ENCODE measurements around the gene DHRSX.
"Not testable (repeated sequence)": the region's sequence is repeated elsewhere in the genome, so short reads cannot be mapped to it uniquely, and the experiment has no call there.

DHRSX gene

DNA sequence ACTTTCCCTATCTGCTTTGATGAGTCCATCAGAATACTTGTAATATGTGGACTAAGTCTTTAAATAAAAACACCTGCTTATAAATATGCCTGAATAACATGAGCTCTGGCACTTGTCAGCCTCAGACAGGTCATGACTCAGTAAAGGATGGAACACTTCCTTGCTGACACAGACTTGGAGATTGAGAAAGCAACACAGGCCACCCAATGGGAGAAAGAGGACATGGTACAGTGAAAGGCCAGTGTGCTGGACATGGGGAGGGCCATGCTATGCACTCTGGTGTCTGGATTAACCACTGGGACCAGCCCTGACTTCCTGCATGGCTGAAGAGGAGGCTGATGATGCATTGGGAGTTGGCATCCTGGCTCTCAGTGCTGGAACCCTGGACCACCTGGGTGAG, 149.5 kb downstream of the DHRSX start:
- DNase-seq (ENCODE audit: low read depth): no peak

DNA sequence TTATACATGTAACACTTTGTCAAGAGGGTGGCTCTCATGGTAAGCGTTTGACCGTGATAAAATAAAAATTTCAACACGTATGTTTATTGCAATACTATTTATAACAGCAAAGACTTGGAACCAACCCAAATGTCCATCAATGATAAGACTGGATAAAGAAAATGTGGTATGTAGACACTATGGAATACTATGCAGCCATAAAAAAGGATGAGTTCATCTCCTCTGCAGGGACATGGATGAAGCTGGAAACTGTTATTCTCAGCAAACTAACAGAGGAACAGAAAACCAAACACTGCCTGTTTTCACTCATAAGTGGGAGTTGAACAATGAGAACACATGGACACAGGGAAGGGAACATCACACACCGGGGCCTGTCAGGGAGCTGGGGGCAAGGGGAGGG, 150.1 kb downstream of the DHRSX start:
- DNase-seq (ENCODE audit: low read depth): not testable (repeated sequence)

DNA sequence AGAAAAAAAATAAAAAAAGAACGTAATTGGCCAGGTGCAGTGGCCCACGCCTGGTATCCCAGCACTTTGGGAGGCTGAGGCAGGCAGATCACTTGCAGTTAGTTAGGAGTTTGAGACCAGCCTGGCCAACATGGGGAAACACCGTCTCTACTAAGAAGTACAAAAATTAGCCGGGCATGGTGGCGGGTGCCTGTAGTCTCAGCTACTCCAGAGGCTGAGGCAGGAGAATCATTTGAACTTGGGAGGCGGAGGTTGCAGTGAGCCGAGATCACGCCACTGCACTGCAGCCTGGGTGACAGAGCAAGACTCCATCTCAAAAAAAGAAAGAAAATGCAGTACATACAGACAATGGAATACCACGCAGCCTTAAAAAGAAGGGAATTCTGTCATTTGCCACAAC, 150.7 kb downstream of the DHRSX start:
- not testable (repeated sequence) for DNase-seq (ENCODE audit: low read depth)

- DNase-seq (ENCODE audit: low read depth): no peak
These were observed 152.6 kb downstream of the DHRSX start for GRCh38 chrX:2348211-2348610.

DNA sequence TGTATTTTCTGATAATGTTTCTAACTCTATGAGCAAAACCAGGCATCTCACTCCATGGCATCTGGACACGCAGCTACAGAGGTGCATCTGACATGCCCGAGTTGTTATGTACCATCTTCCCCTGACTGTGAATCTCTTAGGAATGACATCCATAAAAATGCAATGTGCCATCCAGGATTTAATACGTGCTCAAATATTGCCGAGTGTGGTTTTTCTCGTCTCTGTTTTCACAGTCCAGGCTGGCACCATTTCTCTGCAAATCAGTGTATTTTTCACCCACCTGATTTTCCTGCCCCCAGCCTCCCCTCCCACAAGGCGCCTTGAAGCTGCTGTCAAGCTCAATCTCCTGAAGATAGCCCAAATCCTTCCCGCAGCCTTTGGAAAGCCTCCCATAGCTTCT, 154.6 kb downstream of the DHRSX start:
- DNase-seq (ENCODE audit: low read depth): no peak

DNA sequence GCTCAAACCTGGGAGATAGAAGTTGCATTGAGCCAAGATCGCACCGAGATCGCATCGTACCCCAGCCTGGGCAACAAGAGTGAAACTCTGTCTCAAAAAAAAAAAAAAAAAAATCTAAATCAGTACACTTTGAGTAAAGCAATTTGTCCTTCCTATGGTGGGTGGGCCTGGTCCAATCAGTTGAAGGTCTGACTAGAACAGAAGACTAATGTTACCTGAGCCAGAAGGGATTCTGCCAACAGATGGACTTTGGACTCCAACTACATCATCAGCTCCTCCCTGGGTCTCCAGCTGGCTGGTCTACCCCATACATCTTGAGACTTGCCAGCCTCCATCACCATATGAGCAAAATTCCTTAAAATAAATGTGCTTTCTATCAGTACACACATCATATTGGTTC, 155.2 kb downstream of the DHRSX start:
- DNase-seq (ENCODE audit: low read depth): no peak

- DNase-seq (ENCODE audit: low read depth): no peak
These were observed 157.4 kb downstream of the DHRSX start for GRCh38 chrX:2343413-2343812.

- DNase-seq (ENCODE audit: low read depth): no peak
These were observed 157.9 kb downstream of the DHRSX start for GRCh38 chrX:2342874-2343273.

DNA sequence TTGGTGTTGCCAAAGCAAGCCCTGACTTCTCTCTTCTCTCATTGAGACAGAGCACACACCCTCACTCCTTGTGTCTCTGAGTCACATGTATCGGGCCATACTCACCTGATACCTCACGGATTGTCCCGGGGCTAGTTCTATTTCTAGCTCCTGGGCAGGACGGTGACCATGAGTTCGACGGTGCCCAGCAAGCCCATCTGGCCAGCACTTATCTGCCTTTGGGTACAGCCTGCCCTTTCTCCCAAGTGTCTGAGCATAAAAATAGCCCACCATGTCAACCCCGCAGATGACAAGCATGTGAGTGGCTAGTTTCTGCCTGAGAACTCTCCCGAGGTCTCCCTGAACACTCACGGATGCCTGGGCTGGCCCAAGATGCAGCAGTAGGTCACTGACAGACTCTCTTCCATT, 158.5 kb downstream of the DHRSX start:
- DNase-seq (ENCODE audit: low read depth): no peak

- no peak for DNase-seq (ENCODE audit: low read depth)
These were observed 159.8 kb downstream of the DHRSX start for GRCh38 chrX:2340991-2341390.

DNA sequence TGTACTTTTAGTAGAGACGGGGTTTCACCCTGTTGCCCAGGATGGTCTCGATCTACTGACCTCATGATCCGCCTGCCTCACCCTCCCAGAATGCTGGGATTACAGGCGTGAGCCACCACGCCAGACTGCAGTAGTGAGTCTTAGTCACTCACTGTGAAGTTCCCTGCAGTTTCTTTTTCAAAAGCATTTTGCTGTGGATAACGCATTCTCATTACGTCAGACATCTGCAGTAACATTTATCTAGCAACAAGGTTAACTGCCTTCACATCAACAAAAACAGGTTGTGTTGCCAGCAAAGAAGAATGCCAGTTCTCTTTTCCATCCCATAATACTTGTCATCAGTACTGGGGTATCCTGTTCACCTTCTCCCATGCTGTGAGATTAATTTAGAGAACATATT, 164.6 kb downstream of the DHRSX start:
- no peak for DNase-seq (ENCODE audit: low read depth)

DNA sequence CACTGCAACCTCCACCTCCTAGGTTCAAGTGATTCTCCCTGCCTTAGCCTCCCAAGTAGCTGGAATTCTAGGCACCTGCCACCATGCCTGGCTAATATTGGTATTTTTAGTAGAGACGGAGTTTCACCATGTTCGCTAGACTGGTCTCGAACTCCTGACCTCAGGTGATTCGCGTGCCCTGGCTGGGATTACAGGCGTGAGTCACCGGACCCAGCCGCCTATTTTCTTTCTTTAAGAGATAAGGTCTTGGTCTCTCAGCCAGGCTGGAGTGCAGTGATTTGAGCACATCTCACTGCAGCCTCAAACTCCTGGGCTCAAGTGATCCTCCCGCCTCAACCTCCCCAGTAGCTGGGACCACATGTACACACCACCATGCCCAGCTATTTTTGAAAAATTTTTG, 166.5 kb downstream of the DHRSX start:
- no peak for DNase-seq (ENCODE audit: low read depth)

GRCh38 chrX:2332252-2332651, 168.5 kb downstream of the DHRSX start:
- DNase-seq (ENCODE audit: low read depth): no peak

DNA sequence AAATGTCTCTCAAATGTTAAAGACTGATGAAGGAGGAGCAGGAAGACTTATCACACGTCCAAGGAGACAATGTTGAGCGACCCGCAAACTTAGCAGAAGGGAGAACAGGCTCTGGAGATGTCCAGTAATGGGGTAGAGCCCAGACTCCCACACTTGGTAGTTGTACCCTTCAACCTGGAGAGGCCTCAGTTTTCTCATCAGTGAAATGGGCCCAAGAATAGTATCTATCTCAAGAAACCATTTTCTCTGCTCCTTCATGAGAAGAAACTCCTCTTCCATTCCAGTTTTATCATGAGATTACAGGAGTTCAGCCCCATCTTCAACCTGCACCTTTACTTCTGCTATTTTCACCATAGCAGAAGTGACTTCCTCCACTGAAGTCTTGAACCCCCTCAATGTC, 169.9 kb downstream of the DHRSX start:
- no peak for DNase-seq (ENCODE audit: low read depth)

DNA sequence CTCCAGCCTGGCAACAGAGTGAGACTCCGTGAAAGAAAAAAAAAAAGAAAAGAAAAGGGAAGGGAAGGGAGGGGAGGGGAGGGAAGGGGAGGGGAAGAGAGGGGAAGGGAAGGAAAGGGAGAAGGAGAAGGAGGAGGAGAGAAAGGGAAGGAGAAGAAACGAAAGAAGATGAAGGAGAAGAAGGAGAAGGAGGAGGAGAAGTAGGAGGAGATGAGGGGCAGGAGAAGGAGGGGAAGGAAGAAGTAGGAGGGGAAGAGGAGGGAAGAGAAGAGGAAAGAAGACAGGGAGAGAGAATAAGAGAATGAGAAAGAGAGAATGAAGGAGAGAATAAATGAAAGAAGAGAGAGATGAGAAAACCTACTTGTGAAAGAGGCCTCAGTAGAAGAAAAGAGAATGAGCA, 170.3 kb downstream of the DHRSX start:
- DNase-seq (ENCODE audit: low read depth): no peak

- DNase-seq (ENCODE audit: low read depth): no peak
These were observed 173.4 kb downstream of the DHRSX start for GRCh38 chrX:2327423-2327822.

DNA sequence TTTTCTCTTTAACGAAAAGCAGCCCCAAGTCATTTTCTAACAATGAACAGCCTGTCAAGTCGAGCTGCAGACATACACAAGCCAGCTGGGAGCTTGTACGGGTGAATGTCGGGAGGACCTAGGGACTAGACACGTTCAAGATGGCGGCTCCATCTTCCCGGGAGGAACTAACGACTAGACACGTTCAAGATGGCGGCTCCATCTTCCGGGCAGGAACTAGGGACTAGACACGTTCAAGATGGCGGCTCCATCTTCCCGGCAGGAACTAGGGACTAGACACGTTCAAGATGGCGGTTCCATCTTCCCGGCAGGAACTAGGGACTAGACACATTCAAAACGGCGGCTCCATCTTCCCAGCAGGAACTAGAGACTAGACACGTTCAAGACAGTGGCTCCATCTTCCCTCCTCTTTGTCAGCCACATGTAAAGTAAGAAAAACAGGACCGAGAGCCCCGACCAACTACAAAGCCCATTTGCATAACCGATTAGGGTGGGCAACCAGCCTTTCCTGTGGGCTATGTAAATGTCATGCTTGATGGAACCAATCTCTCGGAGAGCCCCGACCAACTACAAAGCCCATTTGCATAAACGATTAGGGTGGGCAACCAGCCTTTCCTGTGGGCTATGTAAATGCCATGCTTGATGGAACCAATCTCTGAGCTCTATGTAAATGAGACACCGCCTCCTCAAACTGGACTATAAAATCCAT, 175.5 kb downstream of the DHRSX start:
- DNase-seq (ENCODE audit: low read depth): peak; percentile 18

DNA sequence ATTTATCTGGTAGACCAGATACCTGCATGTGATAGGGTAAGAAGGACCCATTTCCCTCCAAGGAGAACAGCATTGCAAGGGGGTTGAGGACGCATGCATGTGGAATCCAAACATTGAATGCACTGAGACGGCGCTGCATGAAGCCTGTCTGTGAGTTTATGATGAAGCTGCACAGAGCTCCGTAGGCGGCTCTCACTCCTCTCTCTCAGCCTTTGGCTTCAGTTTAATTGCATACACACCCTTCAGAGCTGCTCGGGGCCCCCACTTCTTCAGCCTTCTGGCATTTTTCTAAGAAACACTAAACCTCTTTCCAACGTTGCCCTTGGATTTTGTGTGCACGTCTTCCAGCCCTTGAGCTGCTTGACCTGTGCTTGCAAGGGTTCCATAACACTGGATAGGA, 176.6 kb downstream of the DHRSX start:
- no peak for DNase-seq (ENCODE audit: low read depth)

- no peak for DNase-seq (ENCODE audit: low read depth)
These were observed 179.4 kb downstream of the DHRSX start for GRCh38 chrX:2321411-2321810.

DNA sequence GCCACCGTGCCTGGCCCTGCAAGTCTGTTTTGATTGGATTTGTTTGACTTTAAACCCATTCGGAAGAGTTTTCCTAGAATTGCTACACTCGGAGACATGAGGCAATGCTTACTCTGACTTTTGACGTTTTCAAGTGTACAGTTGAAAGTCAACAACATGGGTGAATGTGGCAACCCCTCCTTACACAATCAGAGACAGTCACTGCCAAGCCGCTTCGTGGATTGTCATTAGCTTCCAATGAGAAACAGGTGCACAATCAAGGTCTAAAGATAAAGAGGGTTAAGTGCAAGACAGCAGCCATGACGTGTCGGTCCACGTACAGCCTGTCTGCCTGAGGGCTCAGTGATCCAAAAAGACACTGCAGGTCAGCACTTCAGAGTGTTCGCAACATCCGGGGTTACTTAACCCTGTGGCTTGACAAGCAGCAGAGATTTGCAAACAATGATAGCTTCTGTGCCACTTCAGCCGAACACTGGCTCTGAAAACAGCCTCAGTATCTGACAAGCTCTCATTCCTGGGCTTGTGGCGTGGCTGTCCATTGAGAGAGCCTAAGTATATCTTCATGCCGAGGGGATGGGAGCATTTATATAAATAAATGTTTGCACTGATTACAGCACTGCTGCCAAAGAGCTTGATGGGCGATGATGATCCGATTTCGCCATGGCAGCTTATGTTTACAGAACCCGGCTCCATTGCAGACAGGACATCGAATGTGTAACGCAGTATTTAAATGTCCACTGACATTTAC, 180.0 kb downstream of the DHRSX start:
- no peak for DNase-seq (ENCODE audit: low read depth)

DNA sequence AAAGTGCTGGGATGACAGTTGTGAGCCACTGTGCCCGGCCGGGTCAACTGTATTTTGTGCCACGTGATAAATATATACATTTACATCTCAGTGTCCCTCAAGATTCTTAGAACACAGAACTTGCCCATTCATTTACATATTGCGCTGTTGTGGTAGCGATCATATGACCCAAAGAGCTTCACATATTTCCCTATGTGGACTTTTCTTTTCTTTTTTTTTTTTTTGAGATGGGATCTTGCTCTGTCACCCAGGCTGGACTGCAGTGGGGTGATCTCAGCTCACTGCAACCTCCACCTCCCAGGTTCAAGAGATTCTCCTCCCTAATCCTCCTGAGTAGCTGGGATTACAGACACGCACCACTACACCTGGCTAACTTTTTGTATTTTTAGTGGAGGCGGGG, 180.7 kb downstream of the DHRSX start:
- DNase-seq (ENCODE audit: low read depth): no peak

GRCh38 chrX:2318371-2318770, 182.4 kb downstream of the DHRSX start:
- no peak for DNase-seq (ENCODE audit: low read depth)

- DNase-seq (ENCODE audit: low read depth): no peak
These were observed 183.2 kb downstream of the DHRSX start for GRCh38 chrX:2317527-2318055.

DNA sequence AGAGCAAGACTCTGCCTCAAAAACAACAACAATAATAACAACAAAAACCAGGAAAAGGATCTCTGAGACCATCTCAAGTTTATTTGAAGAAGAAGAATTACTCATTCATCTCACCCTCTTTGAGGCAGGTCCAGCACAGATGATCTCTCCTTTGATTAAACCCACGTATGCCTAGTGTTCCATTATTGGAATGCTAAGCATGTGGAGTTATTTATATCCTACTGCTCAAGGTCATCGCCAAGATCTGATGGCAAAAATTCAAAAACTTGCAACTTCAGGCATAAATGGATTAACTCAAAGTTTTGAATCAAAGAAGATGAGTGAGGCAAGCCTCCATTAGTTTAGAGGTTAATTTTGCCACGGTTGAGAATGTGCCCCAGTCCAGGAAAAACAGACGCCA, 184.2 kb downstream of the DHRSX start:
- no peak for DNase-seq (ENCODE audit: low read depth)
